ENCODE data around the gene CREG2.

DNA sequence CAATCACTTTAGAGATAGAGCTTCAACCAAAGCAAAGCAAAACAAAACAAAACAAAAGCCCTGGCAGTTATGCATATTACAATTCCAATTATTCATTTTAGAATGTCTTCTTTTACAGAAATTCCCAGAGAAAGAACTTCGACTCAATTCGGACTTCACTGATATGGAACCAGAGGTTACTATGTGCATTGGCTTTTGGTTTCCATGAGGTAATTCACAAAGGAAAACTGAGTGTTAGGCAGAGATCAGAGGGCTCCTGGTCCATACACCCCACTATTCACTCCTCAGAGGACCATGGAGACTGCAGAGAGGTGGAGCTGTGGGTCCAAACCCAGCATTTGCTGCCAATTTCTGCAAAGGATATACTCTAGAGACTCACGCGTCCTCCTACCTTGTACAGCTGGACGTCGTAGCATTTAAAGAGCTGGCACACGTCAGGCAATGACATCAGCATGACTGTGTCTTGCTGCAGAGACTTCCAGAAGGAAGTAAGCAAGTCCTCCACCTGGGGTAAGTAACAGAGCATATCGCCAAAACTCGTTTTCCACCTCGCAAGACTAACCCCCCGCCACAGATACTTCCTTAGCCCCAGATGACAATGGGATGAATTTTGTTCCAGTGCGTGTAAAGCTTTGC lies 31.3 kb upstream of the CREG2 start:
- TF ChIP-seq EZH2 (IDR thresholded peaks at IDR 0.05; ENCODE audit: insufficient read depth, poor library complexity, severe bottlenecking) (no peak), EZH2phosphoT487 (IDR thresholded peaks at IDR 0.05; ENCODE audit: insufficient read depth, low read depth) (no peak)

Measured in GM23248 (cell line).